GDM1 (cell line): ENCODE data around the gene PIF1.

ENCODE experiments used
- DNase-seq: peaks from one replicate; lab custom pipeline; 2025; lab: John Stamatoyannopoulos, UW

Gene PIF1

DNA sequence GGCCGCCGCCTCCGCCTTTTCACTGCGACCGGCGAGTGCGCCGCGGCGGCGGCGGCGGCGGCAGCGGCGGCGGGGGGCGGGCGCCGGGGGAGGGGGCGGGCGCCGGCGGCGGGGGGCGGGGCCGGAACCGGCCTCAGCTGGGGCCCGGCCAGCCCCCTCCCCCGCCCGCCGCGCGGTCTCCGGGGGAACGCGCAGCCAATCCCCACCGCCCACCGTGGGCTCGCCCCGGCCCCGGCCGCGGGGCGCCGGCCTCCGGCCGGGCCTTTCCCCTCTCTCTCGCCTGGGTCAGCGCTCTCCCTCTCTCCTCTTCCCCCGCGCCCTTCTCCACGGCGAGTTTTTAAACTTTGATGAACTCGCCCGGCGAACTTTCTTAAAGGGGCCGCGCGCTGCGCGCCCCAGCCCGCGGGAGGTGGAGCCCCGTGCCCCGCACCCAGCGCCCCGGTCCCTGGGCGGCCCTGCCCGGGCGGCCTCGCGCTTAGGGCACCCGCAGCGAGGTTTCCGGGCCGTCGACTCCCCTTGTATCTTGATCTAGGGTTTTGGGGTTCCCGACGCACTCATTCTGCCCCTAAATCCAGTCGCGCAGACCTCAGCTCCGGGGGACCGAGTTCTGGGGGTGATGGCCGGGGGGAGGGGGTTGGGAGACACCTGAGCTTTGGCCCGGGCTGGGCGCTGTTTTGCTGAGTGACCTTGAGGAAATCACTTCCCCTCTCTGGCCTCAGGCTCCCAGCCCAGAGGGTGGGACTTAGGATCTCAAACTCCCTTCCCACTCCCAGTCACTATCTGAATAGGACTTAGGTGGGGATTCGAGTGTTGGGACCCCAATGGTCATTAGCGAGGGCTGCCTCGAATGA is 49.7 kb downstream of the PIF1 start, which contains the start of gene RBPMS2:
TSS of gene RBPMS2 (minus strand) at position 39 of the 851 bp plus-strand sequence. CDS start 270 bp downstream, outside the sequence.
- DNase-seq = no peak

DNA sequence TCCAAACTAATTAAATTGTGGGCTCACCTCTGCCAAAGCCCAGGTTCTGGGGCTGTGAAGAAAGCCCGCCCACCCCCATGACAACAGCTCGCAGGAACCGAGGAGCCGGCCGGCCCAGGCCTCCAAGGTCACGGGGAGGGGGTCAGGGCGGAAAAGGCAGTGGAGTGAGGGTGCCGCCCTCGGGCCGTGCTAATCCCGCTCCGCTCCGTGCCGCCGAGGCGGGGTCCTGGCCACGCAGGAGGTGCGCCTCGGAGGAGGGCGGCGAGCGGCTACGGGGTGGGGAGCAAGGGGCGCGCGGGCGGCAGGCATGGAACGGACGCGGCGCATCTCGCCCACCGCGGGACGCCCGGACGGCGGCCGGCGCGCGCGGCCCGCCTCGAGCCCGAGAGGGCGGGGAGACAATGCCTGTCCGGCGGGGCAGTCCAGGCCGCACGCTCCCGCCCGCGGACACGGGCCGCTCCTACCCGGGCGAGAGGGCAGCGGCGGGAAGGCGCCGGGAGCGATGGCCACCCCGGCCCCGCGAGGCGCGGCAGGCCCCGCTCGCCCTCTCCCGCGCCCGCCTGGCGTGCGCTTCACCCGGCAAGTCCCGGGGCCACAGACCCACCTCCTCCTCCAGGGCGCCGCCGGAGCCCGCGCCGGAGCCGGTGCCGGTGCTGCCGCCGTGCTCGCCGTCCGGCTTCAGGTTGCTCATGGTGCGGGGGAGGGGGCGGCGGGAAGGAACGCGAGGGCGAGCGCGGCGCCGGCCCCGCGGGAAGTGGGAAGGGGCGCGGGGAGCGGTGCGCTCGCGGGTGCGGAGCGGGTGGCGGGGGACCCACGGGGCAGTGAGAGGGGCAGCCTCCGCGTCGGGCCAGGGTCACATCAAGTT is 50.6 kb downstream of the PIF1 start:
- no peak for DNase-seq

DNA sequence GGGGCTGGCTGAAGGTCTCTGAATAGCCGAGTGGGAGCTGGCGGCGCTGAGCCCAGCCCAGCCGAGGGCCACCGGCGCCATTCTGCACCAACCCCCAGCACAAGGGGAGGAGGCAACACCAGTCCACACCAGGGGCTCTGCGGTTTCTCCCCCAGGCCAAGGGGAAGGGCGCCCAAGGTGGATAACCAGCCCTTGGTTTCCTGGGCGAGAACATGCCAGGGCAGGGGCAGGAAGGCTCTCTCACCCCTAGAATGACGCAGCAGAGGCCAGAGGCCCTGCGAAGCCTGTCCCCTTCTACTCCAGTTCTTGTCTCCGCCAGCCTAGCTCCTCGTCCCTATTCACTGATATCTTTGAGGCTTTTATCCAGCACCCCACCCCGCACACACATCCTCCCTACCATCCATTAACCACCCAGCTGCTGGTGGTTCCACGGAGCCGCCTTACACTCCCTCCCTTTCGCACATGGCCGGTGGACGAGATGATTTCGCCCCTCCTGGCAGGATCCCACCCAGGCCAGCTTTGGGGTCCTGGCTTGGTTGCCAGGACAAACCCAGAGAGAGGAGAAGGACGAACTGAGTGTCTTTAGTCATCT is 51.3 kb downstream of the PIF1 start:
- no peak for DNase-seq

DNA sequence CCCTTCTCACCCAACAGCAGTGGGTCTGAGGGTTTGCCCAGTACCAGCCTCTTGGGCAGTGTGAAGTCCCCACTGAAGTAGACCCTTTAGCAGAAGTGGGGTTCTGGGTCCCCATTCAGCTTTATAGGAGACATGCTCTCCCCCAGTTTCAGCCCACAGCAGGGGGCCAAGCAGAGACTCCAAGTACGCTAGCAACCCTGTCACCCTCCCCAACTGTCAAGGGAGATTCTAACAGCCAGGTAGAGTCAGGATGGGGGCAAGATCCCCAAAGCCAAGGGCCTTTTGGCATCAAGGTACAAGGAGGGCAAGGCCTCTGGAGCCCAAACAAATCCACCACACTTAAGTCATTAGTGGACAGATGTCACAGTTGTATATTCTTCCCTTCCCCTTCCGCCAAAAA is 51.8 kb downstream of the PIF1 start:
- DNase-seq = no peak

DNA sequence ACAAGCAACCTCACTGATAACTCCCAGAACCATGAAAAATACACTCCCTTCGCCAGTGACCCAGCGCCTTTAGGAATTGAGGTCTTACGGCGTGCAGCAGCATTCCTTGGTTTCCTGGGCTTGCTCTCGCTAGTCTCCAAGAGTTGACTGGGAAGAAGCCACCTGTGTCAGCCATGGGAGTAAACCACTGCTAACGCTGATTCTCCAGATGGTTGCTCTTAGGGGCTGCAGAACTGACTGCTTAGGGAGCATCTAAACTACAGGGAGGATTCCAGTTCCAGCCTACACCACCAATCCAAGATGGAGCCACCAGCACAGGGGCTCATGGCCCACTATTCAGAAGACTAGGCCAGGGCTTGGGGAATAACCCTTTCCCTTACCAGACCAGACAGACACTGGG is 52.5 kb downstream of the PIF1 start:
- DNase-seq = no peak

DNA sequence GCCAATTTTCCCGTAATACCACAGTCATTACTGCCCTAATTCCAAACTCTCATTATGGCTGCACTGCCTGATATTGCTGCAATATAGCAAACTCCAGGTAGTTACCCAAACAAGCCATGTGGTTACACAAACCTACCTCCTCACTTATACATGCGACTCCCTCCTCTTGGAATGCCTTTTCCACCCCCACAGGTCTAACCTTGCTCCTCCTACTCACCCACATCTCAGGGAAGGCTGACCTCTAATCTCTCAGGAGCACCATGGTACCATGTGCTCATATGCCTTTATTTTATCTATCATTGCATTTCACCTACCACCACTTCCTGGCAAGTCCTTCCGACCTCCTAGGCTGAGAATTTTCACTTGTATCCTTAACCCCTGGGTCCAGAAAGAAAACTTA is 53.0 kb downstream of the PIF1 start:
- DNase-seq = no peak

DNA sequence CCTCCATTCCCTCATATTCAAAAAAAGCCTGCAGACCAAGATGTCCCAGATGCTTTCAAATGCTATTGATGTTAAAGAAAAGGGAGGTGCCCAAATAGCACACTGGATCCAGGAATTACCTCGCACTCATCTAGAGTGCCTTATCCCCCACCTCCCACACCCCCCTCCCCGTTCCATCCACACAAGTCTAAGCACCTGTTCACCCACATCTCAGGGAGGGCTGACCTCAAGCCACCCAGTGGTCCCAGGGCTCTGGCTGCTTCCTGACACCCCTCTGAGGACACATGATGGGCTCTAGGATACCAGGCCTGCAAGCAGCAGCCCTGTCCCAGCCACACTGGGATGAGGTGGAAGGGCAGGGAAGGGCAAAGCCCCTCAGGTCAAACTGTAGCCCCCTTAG is 54.8 kb downstream of the PIF1 start:
- DNase-seq = no peak

DNA sequence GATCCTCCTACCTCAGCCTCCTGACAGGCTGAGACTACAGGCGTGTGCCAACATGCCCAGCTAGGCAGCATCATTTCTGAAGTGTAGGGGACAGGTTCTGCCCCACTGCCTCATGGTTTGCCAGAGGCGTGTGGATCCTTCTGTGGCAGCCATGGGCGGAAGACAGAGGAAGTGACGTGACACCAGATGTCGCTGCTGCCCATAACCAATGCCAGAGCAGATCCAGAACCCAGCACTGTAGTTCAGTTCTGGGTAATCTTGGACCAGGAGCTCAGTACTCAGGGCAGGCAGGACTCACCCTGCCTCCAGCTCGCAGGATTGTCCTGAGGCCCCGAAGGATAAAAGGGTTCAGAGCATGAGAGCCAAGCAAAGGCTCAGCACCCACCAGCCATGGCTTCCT is 58.2 kb downstream of the PIF1 start:
- DNase-seq = no peak

DNA sequence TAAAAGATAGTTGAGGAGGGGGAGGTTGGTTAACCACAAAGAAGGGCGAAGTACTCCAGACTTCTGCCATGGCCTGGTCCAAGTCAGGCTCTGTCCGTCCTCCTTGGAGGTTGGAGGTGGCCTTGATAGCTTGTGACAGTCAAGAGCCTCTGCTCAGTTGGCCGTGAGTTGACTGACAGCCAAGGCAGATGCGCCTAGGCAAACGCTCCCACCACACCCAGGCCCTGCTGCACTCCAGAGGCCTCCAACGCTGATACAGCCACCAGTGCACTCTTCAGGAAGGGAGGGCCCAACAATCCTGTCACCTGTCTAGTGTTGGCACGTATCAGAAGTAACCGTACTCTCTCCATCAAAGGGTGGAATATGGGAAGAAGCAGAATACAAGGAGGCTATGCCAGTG is 59.4 kb downstream of the PIF1 start:
- no peak for DNase-seq
